ENCODE data around the gene RET.

Gene RET

GRCh38 chr10:43062402-43063160 is 14.3 kb upstream of the RET start:
- no peak for TF ChIP-seq CTCF (IDR thresholded peaks at IDR 0.05)
- no peak for DNase-seq (ENCODE audit: low spot score)
- H3K4me3 ChIP-seq: no peak overlapping the region
- no peak overlapping the region for H3K27ac ChIP-seq

GRCh38 chr10:43064331-43065075 is 12.4 kb upstream of the RET start:
- no peak for DNase-seq (ENCODE audit: low spot score)

GRCh38 chr10:43065234-43065633 is 11.6 kb upstream of the RET start:
- DNase-seq (ENCODE audit: low spot score): no peak
- Histone ChIP-seq H3K27ac (no peak overlapping the region), H3K4me3 (no peak overlapping the region)
- TF ChIP-seq CTCF (IDR thresholded peaks at IDR 0.05): no peak

More at GRCh38 chr10:43064331-43065075, 12.4 kb upstream of the RET start:
- no peak overlapping the region for H3K27ac ChIP-seq
- no peak for TF ChIP-seq CTCF (IDR thresholded peaks at IDR 0.05)
- H3K4me3 ChIP-seq: no peak overlapping the region

- TF ChIP-seq CTCF (IDR thresholded peaks at IDR 0.05): no peak
- no peak for DNase-seq (ENCODE audit: low spot score)
- Histone ChIP-seq H3K4me3 (no peak overlapping the region), H3K27ac (no peak overlapping the region)
Measured at GRCh38 chr10:43065761-43066160, 11.1 kb upstream of the RET start.

GRCh38 chr10:43066481-43066880 is 10.4 kb upstream of the RET start:
- no peak for DNase-seq (ENCODE audit: low spot score)
- TF ChIP-seq CTCF (IDR thresholded peaks at IDR 0.05): no peak
- H3K27ac ChIP-seq: no peak overlapping the region
- no peak overlapping the region for H3K4me3 ChIP-seq

- Histone ChIP-seq H3K27ac (no peak overlapping the region), H3K4me3 (no peak overlapping the region)
- no peak for DNase-seq (ENCODE audit: low spot score)
- no peak for TF ChIP-seq CTCF (IDR thresholded peaks at IDR 0.05)
Measured at GRCh38 chr10:43067391-43068135, 9.3 kb upstream of the RET start.

All from coronary artery (tissue), 2 donors.